ENCODE results near the gene PRR19.

PRR19 gene

DNA sequence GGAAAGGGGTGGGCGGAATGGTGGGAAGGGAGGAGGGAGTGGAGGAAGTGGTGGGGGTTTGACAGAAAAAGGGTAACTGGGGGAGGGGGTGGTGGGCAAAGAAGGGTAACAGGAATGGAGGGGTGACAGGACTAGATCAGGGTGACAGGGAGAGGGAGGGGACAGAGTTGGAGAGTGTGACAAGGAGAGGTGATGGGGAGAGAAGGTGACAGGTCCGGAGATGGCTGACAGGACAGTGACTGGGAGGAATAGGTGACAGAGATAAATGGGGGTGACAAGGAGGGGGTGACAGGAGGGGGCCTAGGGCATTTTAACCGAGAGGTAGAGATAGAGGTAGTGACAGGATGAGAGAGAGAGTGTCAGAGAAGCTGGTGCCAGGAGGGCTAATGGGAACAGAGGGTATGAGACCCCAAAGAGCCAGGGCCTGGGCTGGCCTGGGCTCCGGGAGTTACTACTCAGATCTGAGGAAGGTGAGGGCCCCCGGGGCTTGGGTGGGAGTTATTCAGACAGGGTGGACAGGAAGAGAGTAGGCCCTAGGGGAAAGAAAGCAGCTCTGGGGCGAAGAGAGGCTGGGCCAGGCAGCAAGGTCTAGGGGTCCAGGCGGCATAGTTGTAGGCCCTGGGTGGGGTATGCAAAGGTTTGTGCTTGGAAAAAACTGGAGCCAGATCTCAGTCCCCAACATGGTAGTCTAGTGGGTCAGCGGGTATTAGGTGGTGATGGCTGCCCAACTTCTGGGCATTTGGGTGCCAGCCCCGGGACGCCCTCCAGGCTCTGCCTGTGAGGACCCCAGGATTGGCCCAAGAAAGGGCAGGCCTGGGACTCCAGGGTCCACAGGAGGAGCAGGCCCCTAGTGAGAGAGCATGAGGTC lies 32.2 kb upstream of the PRR19 start:
- no peaks in the 10 kb centered on the region for H3K27me3 ChIP-seq (ENCODE audit: insufficient read depth, poor library complexity, severe bottlenecking)
- H3K27ac ChIP-seq (replicated peaks) = peak overlapping the region; percentile 100
- peak overlapping the region; percentile 76 for H3K4me3 ChIP-seq (replicated peaks; ENCODE audit: insufficient read depth, low read length)
- TF ChIP-seq, protein P1, sequence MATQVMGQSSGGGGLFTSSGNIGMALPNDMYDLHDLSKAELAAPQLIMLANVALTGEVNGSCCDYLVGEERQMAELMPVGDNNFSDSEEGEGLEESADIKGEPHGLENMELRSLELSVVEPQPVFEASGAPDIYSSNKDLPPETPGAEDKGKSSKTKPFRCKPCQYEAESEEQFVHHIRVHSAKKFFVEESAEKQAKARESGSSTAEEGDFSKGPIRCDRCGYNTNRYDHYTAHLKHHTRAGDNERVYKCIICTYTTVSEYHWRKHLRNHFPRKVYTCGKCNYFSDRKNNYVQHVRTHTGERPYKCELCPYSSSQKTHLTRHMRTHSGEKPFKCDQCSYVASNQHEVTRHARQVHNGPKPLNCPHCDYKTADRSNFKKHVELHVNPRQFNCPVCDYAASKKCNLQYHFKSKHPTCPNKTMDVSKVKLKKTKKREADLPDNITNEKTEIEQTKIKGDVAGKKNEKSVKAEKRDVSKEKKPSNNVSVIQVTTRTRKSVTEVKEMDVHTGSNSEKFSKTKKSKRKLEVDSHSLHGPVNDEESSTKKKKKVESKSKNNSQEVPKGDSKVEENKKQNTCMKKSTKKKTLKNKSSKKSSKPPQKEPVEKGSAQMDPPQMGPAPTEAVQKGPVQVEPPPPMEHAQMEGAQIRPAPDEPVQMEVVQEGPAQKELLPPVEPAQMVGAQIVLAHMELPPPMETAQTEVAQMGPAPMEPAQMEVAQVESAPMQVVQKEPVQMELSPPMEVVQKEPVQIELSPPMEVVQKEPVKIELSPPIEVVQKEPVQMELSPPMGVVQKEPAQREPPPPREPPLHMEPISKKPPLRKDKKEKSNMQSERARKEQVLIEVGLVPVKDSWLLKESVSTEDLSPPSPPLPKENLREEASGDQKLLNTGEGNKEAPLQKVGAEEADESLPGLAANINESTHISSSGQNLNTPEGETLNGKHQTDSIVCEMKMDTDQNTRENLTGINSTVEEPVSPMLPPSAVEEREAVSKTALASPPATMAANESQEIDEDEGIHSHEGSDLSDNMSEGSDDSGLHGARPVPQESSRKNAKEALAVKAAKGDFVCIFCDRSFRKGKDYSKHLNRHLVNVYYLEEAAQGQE (IDR thresholded peaks at IDR 0.05; ENCODE audit: insufficient replicate concordance, low read depth) = no peak
- no peak for TF ChIP-seq GABPA (IDR thresholded peaks at IDR 0.05; ENCODE audit: low read depth)
- no peak for TF ChIP-seq CTCF (IDR thresholded peaks at IDR 0.05; ENCODE audit: insufficient read depth, low read length)
- TF ChIP-seq POLR2AphosphoS5 (IDR thresholded peaks at IDR 0.05; ENCODE audit: low read depth) = no peak
- no peak for TF ChIP-seq SPI1 (IDR thresholded peaks at IDR 0.05; ENCODE audit: borderline replicate concordance, low read depth)
- DNase-seq (ENCODE audit: low read depth in 1 of 2, low spot score in 1 of 2) = no peak

DNA sequence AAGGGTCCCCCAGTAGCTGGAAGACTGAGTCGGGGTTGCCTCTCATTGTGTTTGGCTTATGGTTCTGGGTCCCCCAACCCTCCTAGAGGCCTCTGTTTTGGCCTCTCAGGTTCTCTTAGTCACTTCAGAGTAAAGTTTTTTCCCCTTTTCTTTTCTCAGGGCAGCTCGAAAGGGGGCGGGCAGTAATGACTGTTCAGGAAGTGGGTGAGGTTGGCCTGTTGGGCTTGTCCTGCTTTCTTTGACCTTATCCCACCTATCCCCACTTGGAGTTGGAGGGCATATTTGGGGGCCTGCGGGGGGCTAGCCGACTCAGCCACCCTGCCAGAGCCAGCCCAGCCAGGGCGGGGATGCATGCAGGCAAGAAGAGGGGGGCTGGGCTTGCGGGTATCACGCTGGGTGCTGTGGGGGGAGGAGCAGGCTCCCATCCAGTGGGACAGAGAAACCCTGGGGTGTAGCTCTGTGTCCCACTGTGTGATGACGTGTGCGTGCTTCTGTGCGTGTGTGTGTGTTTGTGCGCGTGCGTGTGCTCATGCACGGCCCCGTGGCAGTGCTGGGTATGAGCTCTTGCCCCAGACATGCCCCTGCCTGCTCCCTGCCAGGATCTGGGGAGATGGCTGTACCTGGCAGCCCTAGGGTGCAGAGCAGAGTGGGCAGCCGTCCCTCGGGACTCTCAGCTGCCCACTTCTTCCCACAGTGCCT lies 31.4 kb upstream of the PRR19 start:
- TF ChIP-seq SPI1 (IDR thresholded peaks at IDR 0.05; ENCODE audit: borderline replicate concordance, low read depth) (no peak), GABPA (IDR thresholded peaks at IDR 0.05; ENCODE audit: low read depth) (no peak), CTCF (IDR thresholded peaks at IDR 0.05; ENCODE audit: insufficient read depth, low read length) (no peak), POLR2AphosphoS5 (IDR thresholded peaks at IDR 0.05; ENCODE audit: low read depth) (no peak)
- TF ChIP-seq, protein P1 (IDR thresholded peaks at IDR 0.05; ENCODE audit: insufficient replicate concordance, low read depth) = no peak
- Histone ChIP-seq H3K27ac (replicated peaks) (peak overlapping the region; percentile 100), H3K4me3 (replicated peaks; ENCODE audit: insufficient read depth, low read length) (peak overlapping the region; percentile 76)

GRCh38 chr19:42271045-42271419 lies 30.9 kb upstream of the PRR19 start:
- peak overlapping the region; percentile 100 for H3K27ac ChIP-seq (replicated peaks)
- TF ChIP-seq POLR2AphosphoS5 (IDR thresholded peaks at IDR 0.05; ENCODE audit: low read depth) (no peak), GABPA (IDR thresholded peaks at IDR 0.05; ENCODE audit: low read depth) (no peak), CTCF (IDR thresholded peaks at IDR 0.05; ENCODE audit: insufficient read depth, low read length) (no peak), SPI1 (IDR thresholded peaks at IDR 0.05; ENCODE audit: borderline replicate concordance, low read depth) (no peak)
- TF ChIP-seq, protein P1 (IDR thresholded peaks at IDR 0.05; ENCODE audit: insufficient replicate concordance, low read depth) = no peak
- H3K27me3 ChIP-seq (ENCODE audit: insufficient read depth, poor library complexity, severe bottlenecking) = no peaks in the 10 kb centered on the region
- H3K4me3 ChIP-seq (replicated peaks; ENCODE audit: insufficient read depth, low read length) = peak overlapping the region; percentile 76
- no peak for DNase-seq (ENCODE audit: low read depth in 1 of 2, low spot score in 1 of 2)

More for the DNA sequence above, 31.4 kb upstream of the PRR19 start:
- H3K27me3 ChIP-seq (ENCODE audit: insufficient read depth, poor library complexity, severe bottlenecking) = no peaks in the 10 kb centered on the region
- DNase-seq (ENCODE audit: low read depth in 1 of 2, low spot score in 1 of 2) = peak; percentile 64 to 71

All from HL-60 (cell line).